WI38 (cell line): ENCODE results near the gene SH3RF3.
"Not testable (repeated sequence)": the region's sequence is repeated elsewhere in the genome, so short reads cannot be mapped to it uniquely, and the experiment has no call there.

ENCODE experiments used
- H3K4me3 ChIP-seq: 2 replicates; pipeline ENCODE4 v1.5.1; 2011; ENCODE audit warnings: low read depth, mild to moderate bottlenecking, control low read depth, low read length
- CTCF ChIP-seq: IDR thresholded peaks from 2 replicates; pipeline ENCODE4 v1.5.1; 2012; ENCODE audit warnings: low read depth, mild to moderate bottlenecking, control low read depth, low read length

The SH3RF3 gene

GRCh38 chr2:109158237-109158636, 29.2 kb downstream of the SH3RF3 start:
- TF ChIP-seq CTCF: no peak
- H3K4me3 ChIP-seq: no peak overlapping the region

- no peak for TF ChIP-seq CTCF
Observed at GRCh38 chr2:109159096-109159495, 30.1 kb downstream of the SH3RF3 start.

GRCh38 chr2:109160714-109161440, 31.9 kb downstream of the SH3RF3 start:
- TF ChIP-seq CTCF: no peak
- no peak overlapping the region for H3K4me3 ChIP-seq

More at GRCh38 chr2:109159096-109159495, 30.1 kb downstream of the SH3RF3 start:
- H3K4me3 ChIP-seq: no peak overlapping the region

GRCh38 chr2:109162367-109162766, 33.4 kb downstream of the SH3RF3 start:
- H3K4me3 ChIP-seq: not testable (repeated sequence)

GRCh38 chr2:109162999-109163398, 34.0 kb downstream of the SH3RF3 start:
- TF ChIP-seq CTCF: no peak
- no peak overlapping the region for H3K4me3 ChIP-seq

- TF ChIP-seq CTCF: no peak
- H3K4me3 ChIP-seq: no peak overlapping the region
Observed at GRCh38 chr2:109164311-109164710, 35.3 kb downstream of the SH3RF3 start.

- TF ChIP-seq CTCF: no peak
- no peak overlapping the region for H3K4me3 ChIP-seq
Observed at GRCh38 chr2:109164739-109165221, 35.8 kb downstream of the SH3RF3 start.

- H3K4me3 ChIP-seq: no peak overlapping the region
- no peak for TF ChIP-seq CTCF
Observed at GRCh38 chr2:109166811-109167210, 37.8 kb downstream of the SH3RF3 start.
